Right ventricle myocardium superior (tissue), 1 donor: ENCODE measurements around the gene MN1. TPM values are rescaled to one million over a fixed set of nuclear protein-coding genes. Genes with fewer than 3 reads are reported as not detected.

Experiments
- ATAC-seq: fragments of 200-7000 bp; cut with Tn5 transposase; one replicate; pipeline ENCODE4 v1.9.1; 2020; ENCODE audit warnings: mild to moderate bottlenecking; ENCODE audit not compliant: poor library complexity
- DNase-seq: peaks from one replicate; pipeline ENCODE4 v3.0.0-alpha.2; 2020
- intact Hi-C: fragments of 100-400 bp; cut with DNase I; formaldehyde crosslinking; loops from one replicate; pipeline ENCODE4 v1.11.2; 2022
- total RNA-seq: library from RNA; stranded (reverse); fragmentation: NEBNext Ultra II Directional; extraction: Animal tissue kit (Norgen Biotek cat#: 25700); gene quantifications from one replicate; pipeline ENCODE4 v1.2.1, GENCODE V29; 2021
- donor health status: DM: no; HTN: yes; CAD: no; lungs with severe emphysema.

MN1 gene
- total RNA-seq, 1 donor from 2014 or later, result 6.3 TPM

- intact Hi-C loops, result loop anchor here (5.0 to 10.0 kb wide), 3 partner anchors 317 to 1049 kb away; no protein-coding TSS in a partner anchor
- DNase-seq, result no peak
- no peak for ATAC-seq
These were observed 2.4 kb upstream of the MN1 start for GRCh38 chr22:27803841-27804415.

DNA sequence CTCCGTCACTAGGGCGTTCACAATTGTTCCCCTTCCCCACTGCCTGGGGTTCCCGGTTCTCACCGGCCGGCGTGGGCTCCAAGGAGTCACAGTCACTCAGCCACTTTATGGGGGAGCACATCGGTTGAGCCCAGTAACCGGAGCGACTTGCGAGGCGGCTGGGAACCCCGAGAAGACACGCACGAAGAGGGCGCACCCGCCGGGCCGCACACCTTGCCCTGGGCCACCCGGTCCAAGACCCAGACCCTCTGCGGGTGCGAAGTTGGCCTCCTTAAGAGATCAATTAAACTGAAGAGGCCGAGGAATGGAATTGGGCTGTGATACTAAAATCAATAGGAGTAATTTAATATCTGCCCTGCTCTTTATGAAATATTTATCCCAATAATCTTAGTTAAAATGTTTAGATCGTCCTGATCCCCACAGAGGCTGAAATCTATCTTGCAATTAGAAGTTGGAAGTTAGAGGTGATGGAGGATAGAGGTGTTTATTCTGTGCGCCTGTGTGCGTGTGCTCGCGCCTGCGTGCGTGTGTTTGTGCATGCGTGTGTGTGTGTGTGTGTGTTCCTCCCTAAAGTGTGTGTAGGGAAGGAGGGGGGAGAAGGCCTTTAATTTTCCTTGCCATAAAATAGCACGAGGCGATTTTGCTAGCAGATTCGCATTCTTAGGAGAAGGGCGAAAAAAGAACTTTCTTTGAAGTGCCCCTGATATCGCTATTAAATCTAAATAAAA is 954 bp upstream of the MN1 start:
- no peak for ATAC-seq
- intact Hi-C loops, result loop anchor here (5.0 to 10.0 kb wide), 3 partner anchors 315 to 1048 kb away; no protein-coding TSS in a partner anchor
- no peak for DNase-seq

DNA sequence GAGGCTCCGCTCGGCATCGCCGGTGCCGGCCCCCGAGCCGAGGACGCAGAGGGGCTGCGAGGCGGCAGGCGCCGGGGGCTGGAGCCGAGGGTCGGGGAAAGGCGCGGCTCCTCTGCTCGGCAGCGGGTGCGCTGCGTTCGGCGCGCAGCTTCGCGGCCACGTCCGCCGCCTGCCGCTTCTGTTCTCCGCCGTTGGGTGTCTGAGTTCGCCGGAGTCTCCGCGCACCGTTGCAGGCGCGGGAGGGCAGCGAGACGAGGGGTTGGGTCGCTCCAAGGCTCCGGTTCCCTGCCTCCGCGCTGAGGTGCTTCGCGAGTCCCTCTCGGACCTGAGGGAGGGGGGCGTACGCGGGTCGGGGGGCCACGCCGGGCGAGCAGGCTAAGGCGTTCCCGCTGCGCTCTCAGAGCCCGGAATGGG is 347 bp downstream of the MN1 start:
- intact Hi-C loops, result loop anchor here (5.0 to 10.0 kb wide), 3 partner anchors 314 to 1046 kb away; no protein-coding TSS in a partner anchor
- ATAC-seq, result peak; percentile 47
- DNase-seq, result peak; percentile 63

DNA sequence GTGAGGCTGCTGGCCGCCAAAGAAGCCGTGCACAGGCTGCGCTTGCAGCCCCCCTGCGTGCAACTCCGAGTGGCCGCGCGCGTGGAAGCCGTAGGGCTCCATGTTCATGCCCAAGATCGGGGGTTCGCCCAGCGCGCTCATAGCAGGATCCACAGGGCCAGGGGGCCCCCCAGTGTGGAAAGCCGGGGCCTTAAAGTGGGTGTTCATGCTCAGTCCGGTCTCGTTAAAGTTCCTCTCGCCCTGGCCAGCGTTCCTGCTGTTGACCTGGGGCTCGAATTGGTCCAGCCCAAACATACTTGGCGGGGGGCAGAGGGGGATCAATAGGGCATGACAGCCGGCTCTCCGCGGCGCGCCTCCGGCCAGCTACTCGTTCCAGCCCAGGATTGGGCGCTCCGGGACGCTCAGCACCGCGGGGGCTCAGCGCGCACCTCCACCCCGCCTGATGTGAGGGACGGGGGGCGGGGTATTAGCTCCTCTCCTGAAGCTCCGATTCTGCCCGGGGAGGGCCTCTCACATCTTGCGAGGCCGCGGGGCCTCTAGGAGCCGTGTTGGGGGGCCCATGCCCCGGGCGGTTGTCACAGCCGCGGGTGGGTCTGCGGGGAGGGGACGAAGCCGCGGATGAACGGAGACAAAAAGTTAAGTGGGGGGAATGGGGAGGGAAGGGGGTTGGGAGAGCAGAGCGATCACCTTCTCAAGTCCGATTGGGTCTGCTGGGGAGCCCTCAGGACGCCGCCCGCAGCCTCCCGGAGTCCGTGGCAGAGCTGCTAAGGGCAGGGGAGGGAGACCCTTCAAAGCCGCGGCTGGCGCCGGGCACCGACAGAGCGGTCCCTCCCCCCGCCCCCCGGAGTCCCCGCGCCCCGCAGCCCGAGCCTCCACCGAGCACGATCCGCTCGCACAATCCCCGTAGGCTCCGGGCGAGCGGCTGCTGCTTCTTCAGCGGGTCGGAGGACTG is 1.0 kb downstream of the MN1 start:
- ATAC-seq (peak; percentile 12), DNase-seq (peak; percentile 56)
- intact Hi-C loops, result loop anchor here (5.0 to 10.0 kb wide), 3 partner anchors 313 to 1046 kb away; no protein-coding TSS in a partner anchor

DNA sequence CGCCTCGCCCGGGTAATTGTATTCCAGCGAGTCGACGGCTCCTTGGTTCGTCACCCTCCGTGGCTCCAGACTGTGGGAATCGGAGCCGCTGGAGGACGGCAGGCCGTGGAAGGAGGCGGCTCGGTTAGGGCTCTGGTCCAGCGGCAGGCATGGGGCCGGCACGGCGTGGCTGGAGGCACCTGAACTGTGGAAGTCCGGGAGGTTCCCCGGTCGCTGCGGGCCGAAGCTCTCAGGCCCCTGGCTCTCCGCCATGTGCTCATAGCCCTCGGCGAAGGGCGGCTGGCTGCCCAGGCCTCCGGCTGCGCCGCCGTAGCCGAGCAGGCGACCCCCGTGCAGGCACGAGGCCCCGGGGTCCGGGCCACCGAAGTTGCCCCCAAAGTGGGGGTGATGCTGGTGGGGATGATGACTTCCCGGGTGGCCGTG is 1.7 kb downstream of the MN1 start:
- ATAC-seq (no peak), DNase-seq (peak; percentile 59)
- intact Hi-C loops, result loop anchor here (5.0 to 10.0 kb wide), 4 partner anchors 68 to 1045 kb away; no protein-coding TSS in a partner anchor

DNA sequence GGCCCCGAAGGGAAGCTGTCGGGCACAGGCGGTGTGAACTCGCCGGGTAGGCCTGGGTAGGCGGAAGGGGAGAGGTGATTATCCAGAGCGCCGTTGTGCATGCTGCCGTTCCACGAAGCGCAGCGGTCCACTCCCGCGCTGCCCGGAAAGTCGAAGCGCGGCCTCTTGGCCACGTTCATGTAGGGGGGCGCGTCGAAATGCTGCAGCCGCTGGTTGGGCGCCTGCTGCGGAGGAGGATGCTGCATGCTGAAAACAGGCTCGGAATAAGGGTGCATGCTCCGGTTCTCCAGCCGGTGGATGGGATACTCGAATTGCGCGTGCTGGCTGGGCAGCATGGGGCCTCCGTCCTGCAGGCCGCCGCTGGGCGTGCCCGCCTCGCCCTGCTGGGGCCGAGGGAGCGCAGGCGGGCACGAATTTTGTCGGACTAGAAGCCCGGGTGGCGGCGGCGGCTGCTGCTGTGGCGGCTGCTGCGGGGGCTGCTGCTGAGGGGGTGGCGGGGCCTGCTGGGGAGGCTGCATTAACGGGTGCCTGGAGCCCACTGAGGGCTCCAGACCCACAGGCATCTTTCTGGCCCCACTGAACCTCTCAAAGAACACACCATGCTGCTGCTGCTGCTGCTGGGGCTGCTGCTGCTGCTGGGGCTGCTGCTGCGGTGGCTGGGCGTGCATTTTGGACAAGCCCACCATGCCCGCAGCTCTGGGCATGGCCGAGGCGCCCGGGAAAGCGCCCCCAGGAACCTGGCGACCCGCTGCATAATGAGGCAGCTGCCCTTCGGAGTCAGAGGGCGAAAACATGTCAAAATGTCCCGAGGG is 2.3 kb downstream of the MN1 start:
- ATAC-seq, result no peak
- intact Hi-C loops, result loop anchor here (5.0 kb wide), 1 partner anchor 67 kb away; no protein-coding TSS in a partner anchor
- no peak for DNase-seq

DNA sequence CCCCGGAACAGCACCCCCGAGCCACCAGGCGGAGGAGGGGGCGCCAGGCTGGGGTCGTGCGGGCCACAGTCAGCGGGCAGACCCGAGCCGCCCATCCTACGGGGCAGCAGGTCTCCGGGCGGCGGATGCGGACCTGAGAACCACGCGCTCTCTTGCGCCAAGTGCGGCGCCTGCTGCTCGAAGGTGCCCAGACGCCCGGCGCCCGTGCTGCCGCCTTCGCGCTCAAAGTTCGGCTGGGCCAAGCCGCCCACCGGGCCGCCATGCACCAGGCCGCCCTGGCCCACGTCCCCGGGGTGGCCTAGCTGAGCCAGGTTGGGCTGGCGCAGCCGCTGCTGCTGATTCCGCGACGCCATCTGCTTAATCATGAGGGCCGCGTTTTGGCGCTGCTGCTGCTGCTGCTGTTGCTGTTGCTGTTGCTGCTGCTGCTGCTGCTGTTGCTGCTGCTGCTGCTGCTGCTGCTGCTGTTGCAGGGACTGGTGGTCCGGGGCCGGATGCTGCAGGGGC is 3.0 kb downstream of the MN1 start:
- no peak for DNase-seq
- ATAC-seq, result no peak
- intact Hi-C loops, result loop anchor here (5.0 kb wide), 1 partner anchor 66 kb away; no protein-coding TSS in a partner anchor

GRCh38 chr22:27797520-27798391 is 3.8 kb downstream of the MN1 start:
- intact Hi-C loops, result loop anchor here (5.0 kb wide), 1 partner anchor 65 kb away; no protein-coding TSS in a partner anchor
- DNase-seq, result peak; percentile 48
- ATAC-seq, result no peak

GRCh38 chr22:27796829-27797519 is 4.6 kb downstream of the MN1 start:
- ATAC-seq (no peak), DNase-seq (no peak)
- intact Hi-C loops, result loop anchor here (5.0 kb wide), 1 partner anchor 65 kb away; no protein-coding TSS in a partner anchor

DNA sequence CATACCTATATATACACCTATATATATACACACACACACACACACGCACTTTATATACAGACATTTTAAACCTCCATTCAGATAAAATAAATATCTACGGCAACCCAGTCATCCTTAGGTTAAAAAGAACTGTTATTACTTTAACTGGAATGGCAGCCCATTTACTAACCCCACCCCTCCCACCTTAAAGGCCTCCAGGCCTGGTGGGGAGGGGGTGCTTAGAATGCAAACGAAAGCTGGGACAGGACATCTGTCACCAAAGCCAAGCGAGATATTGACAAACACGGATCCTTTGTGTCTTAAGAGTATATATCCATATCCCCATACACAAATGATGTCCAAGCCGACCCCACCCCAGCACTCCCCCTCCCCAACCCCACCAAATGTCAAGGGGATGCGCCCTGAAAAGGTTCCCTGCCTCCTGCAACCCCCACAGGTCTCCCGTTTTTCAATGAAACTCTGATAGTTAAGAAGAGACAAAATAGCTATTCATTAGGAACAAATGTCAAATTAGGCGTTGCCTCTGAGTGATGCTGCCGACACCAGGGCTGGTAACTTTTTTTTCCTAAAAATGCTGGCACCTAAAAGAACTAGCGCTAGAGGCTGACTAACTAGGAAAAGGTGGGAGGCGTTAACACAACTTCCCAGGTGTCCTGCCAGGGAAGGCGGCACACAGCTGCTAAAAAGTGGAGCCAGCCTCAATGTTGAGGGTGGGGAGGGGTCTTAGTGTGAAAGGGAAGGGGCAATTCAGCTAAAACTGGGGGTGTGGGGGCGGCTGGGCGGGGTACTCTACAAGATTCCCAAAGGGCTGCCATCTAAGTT is 5.6 kb downstream of the MN1 start:
- ATAC-seq, result no peak
- intact Hi-C loops, result loop anchor here (5.0 kb wide), 1 partner anchor 64 kb away; no protein-coding TSS in a partner anchor
- DNase-seq, result no peak

DNA sequence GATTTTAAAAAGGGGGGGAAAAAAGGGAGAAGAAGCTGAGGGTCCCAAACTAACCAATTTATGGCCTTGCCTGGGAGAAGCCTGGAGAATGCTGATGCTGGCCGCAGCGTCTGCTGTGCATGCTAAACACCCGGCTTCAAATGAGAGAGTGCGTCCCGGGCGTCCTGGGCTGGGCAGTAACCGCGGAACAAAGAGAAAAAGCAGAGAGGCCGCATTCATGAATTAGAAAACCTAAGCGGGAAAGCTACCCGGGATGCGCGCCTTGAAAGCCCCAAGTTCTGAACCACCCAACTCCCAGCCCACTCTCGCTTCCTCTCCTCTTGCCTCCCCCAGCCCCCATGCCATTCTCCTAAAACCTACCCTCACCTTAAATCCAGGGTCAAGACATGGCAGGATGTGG is 6.5 kb downstream of the MN1 start:
- no peak for DNase-seq
- intact Hi-C loops, result loop anchor here (5.0 kb wide), 1 partner anchor 63 kb away; no protein-coding TSS in a partner anchor
- ATAC-seq, result no peak

GRCh38 chr22:27794226-27794625 is 7.3 kb downstream of the MN1 start:
- DNase-seq, result no peak
- ATAC-seq, result no peak
- intact Hi-C loops, result no loop called here

DNA sequence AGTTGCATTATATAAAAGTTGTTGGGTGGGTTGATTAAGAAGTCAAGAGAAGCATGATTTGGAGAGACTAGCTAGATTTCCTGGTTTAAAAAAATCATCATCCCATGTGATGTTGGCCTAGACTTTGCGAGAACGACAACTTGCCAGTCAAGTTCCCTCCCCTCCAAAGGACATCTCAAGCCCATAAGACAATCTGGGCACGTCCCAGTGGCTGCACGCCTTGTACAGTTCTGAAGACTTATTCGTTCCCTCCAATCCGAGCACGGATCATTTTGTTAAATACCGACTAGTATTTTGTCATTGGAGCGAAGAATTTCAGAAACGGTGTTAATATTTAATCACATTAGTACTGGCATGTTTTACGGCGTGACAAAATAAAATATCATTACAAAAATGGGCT is 8.0 kb downstream of the MN1 start:
- intact Hi-C loops, result no loop called here
- DNase-seq, result no peak
- ATAC-seq, result no peak

DNA sequence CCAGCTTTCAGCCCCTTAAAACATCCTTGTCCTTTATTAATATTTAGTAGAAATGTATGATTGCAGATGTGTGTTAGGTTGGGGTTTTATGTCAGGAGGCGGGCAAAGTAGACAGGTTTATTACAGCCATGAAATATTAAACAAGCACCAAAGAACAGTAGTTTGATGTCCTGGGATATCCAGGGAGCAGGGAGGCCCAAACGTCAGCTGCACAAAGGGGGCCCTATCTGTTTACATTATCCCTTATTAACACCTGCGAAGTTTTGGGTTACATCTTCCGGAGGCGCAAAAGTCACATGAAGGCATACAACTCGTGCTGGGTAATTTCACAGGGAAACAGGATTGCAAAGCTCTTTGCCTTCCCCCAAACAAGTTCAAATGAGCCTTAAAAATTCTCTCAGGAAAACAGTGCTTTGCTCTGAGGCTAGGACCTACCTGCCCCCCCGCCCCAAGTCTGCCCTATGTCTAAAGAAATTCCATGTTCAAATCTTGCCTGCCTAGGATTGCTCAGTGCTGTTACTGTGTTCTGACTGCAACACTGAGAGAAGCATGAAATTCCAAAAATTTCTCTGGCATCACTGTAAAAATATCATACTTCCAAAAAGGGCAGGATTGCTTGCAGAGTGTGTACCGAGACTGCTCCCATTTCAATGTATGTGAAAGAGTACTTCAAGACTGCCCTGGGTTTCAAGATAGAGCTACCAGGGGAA is 8.9 kb downstream of the MN1 start:
- DNase-seq (no peak), ATAC-seq (no peak)
- intact Hi-C loops, result no loop called here

- intact Hi-C loops, result no loop called here
- DNase-seq (no peak), ATAC-seq (no peak)
These were observed 9.7 kb downstream of the MN1 start for GRCh38 chr22:27791859-27792241.
